ENCODE measurements around the gene UFL1. TPM values are rescaled to one million over a fixed set of nuclear protein-coding genes. Genes with fewer than 3 reads are reported as not detected.

The UFL1 gene
- total and polyA plus RNA-seq, 2 donors (not counting 3 experiments of a cell fraction or from before 2014, with no cell fraction given), result 3.4 to 18.3 TPM

- H3K9ac ChIP-seq (replicated peaks; ENCODE audit: extremely low read depth, insufficient read depth, low read length), result no peak overlapping the region
- no peak for DNase-seq (ENCODE audit: low read depth, low spot score)
- intact Hi-C loops (cut with micrococcal nuclease) (no loop called here), dilution Hi-C loops (cut with MboI; ENCODE audit: extremely low pct_ligation_motif_present, low sequenced_read_pairs) (no loop called here)
- no peaks in the 10 kb centered on the region for H3K9me1 ChIP-seq (replicated peaks; ENCODE audit: control insufficient read depth, extremely low read depth, insufficient read depth, low read length)
- ChIA-PET CTCF (no interaction called here), POLR2A (no interaction called here)
- no peaks in the 10 kb centered on the region for H3K79me2 ChIP-seq (ENCODE audit: control insufficient read depth, insufficient read depth, low read length)
- TF ChIP-seq POLR2A (IDR thresholded peaks at IDR 0.05; ENCODE audit: low read depth, low read length), result no peak
- TF ChIP-seq CTCF (IDR thresholded peaks at IDR 0.05; ENCODE audit: extremely low read depth in 1 of 2, insufficient read depth in 1 of 2, low read depth in 1 of 2, low read length in 2 of 2), result no peak
- no peak for TF ChIP-seq MAX (IDR thresholded peaks at IDR 0.05; ENCODE audit: insufficient read depth, insufficient read length)
- no peak for TF ChIP-seq JUN (IDR thresholded peaks at IDR 0.05; ENCODE audit: borderline replicate concordance, insufficient read depth, insufficient read length, low read depth)
- TF ChIP-seq FOS (IDR thresholded peaks at IDR 0.05; ENCODE audit: borderline replicate concordance, insufficient read depth, low read length), result no peak
- TF ChIP-seq MYC (IDR thresholded peaks at IDR 0.05; ENCODE audit: low read depth, low read length), result no peak
- TF ChIP-seq POLR2AphosphoS5 (IDR thresholded peaks at IDR 0.05; ENCODE audit: insufficient read depth, low read depth, low read length), result no peak
- TF ChIP-seq EZH2 (IDR thresholded peaks at IDR 0.05; ENCODE audit: borderline replicate concordance, low read depth, low read length, severe bottlenecking), result no peak
- no peak for TF ChIP-seq GATA2 (IDR thresholded peaks at IDR 0.05; ENCODE audit: insufficient read depth, insufficient read length, low read depth, low read length)
- no peak overlapping the region for H3K27ac ChIP-seq (ENCODE audit: insufficient read depth, low read depth, low read length)
- H2AFZ ChIP-seq (ENCODE audit: low read depth, low read length), result no peak overlapping the region
- no peak for FAIRE-seq
- no TSS peak for BruUV-seq (replicated peaks)
- H3K27me3 ChIP-seq (ENCODE audit: control insufficient read depth in 2 of 2, insufficient read depth in 2 of 2, low read length in 2 of 2), result no peaks in the 10 kb centered on the region
- H3K4me1 ChIP-seq (ENCODE audit: control insufficient read depth, extremely low read depth, insufficient read depth, low read length), result no peaks in the 10 kb centered on the region
- no peaks in the 10 kb centered on the region for H3K36me3 ChIP-seq (ENCODE audit: control insufficient read depth in 2 of 2, extremely low read depth in 1 of 2, insufficient read depth in 2 of 2, low read length in 2 of 2)
- no peak overlapping the region for H3K4me2 ChIP-seq (ENCODE audit: insufficient read depth, low read length)
- H4K20me1 ChIP-seq (replicated peaks; ENCODE audit: control insufficient read depth, extremely low read depth, insufficient read depth, low read length), result no peaks in the 10 kb centered on the region
- H3K9me3 ChIP-seq (replicated peaks; ENCODE audit: control insufficient read depth, insufficient read depth, low read length), result no peaks in the 10 kb centered on the region
- H3K4me3 ChIP-seq (replicated peaks in 1 of 3; ENCODE audit: insufficient read depth in 1 of 3, low read depth in 1 of 3, low read length in 3 of 3), result no peak overlapping the region
These were observed 49.9 kb downstream of the UFL1 start for GRCh38 chr6:96571551-96571950.

All from endothelial cell of umbilical vein (primary cell).